NT2/D1 (cell line): ENCODE results near the gene SCAMP2.

Experiments used
- DNase-seq: peaks from one replicate; pipeline ENCODE4 v3.0.0-alpha.2; 2011; ENCODE audit warnings: low read depth, low spot score
- H3K27me3 ChIP-seq: 2 replicates; pipeline ENCODE4 v1.6.0; 2011; ENCODE audit warnings: mild to moderate bottlenecking; ENCODE audit not compliant: insufficient read length, insufficient read depth
- H3K36me3 ChIP-seq: 2 replicates; pipeline ENCODE4 v1.6.1; 2011; ENCODE audit warnings: mild to moderate bottlenecking, low read length, mixed read lengths; ENCODE audit not compliant: insufficient read depth, insufficient read length
- H3K4me1 ChIP-seq: 2 replicates; pipeline ENCODE4 v1.5.1; 2011; ENCODE audit not compliant: insufficient read depth, insufficient read length
- H3K4me3 ChIP-seq: 2 replicates; pipeline ENCODE4 v1.5.1; 2011; ENCODE audit warnings: low read depth; ENCODE audit not compliant: insufficient read length
- H3K9ac ChIP-seq: 2 replicates; pipeline ENCODE4 v1.6.0; 2011; ENCODE audit warnings: low read depth; ENCODE audit not compliant: insufficient read length
- H3K9me3 ChIP-seq: 2 replicates; pipeline ENCODE4 v1.5.1; 2011; ENCODE audit warnings: mild to moderate bottlenecking, low read length; ENCODE audit not compliant: insufficient read depth
- SUZ12 ChIP-seq: IDR thresholded peaks from 2 replicates; pipeline ENCODE4 v1.6.1; 2011; ENCODE audit not compliant: insufficient read length, insufficient read depth; ENCODE audit errors: extremely low read depth
- YY1 ChIP-seq: IDR thresholded peaks from 2 replicates; pipeline ENCODE4 v1.6.1; 2011; ENCODE audit not compliant: insufficient read length, insufficient read depth
- ZNF274 ChIP-seq: IDR thresholded peaks from 2 replicates; pipeline ENCODE4 v1.6.1; 2011; ENCODE audit warnings: mild to moderate bottlenecking, low read depth, low read length

The SCAMP2 gene

DNA sequence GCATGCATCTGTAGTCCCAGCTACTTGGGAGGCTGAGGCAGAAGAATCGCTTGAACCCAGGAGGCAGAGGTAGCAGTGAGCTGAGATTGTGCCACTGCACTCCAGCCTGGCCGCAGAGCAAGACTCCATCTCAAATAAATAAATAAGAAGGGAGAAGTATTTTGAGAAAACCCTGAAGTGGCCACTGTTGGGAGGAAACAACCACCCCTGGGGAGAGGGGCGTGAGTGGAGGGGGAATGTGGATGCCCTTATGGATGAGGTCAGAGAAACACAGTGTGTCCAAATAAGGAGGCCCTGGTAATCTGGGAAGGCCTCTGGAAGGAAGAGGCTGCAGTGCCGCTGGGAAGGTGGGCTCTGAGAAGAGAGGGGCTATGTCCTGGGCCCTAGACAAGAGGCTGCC is 50.9 kb downstream of the SCAMP2 start:
- Histone ChIP-seq H3K36me3 (no peaks in the 10 kb centered on the region), H3K27me3 (peaks cover 34% of the 10 kb centered on the region), H3K4me3 (no peak overlapping the region), H3K9me3 (no peaks in the 10 kb centered on the region), H3K9ac (no peak overlapping the region), H3K4me1 (peaks cover 32% of the 10 kb centered on the region)
- TF ChIP-seq SUZ12 (no peak), ZNF274 (no peak), YY1 (no peak)
- no peak for DNase-seq

DNA sequence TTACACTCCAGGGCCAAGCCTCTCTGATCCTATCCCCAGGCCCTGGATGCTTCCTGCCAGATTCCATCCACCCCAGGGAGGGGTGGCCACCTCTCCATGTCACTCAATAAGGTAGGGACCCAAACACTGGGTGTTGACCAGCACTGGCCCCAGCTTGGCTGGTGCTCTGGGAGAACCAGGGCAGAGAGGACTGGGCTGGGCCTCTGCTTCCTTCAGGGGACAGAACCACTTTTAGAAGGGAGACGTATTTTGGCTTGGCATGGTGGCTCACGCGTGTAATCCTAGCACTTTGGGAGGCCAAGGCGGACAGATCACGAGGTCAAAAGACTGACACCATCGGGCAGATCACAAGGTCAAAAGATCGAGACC is 51.4 kb downstream of the SCAMP2 start:
- no peaks in the 10 kb centered on the region for H3K36me3 ChIP-seq
- peaks cover 30% of the 10 kb centered on the region for H3K27me3 ChIP-seq
- H3K4me1 ChIP-seq, result peaks cover 37% of the 10 kb centered on the region
- TF ChIP-seq ZNF274 (no peak), SUZ12 (no peak), YY1 (no peak)
- H3K9me3 ChIP-seq, result no peaks in the 10 kb centered on the region
- H3K9ac ChIP-seq, result no peak overlapping the region
- H3K4me3 ChIP-seq, result no peak overlapping the region
- DNase-seq, result no peak

DNA sequence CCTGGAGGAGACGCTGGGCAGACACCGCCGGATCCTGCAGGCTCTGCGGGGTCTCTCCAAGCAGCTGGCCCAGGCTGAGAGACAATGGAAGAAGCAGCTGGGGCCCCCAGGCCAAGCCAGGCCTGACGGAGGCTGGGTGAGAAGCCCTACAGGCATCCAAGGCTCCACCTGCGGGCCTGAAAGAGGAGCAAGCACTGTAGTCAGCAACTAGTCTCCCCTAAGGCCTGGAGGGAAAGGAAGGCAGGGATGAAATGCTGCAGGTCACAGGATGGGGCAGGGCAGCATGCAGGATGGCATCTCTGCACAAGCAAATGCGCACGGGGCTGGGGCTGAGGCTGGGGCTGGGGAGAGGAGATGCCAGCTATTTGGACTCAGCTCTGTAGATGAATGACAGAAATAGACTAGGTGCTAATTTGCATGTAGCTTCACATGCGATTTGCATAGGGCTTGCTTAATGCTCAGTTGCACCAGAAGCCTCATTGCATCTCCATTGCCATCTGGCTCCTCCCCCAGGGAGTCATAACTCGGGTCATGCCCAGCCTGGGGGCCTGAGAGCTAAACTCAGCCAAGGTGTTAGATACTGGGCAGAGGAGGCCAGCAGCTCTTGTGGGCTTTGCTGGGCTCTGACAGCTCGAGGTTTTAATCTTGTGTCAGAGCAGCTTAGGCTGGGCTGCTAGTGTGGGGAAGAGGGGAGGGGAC is 51.9 kb downstream of the SCAMP2 start:
- Histone ChIP-seq H3K27me3 (peaks cover 26% of the 10 kb centered on the region), H3K9ac (no peak overlapping the region), H3K9me3 (no peaks in the 10 kb centered on the region), H3K4me3 (no peak overlapping the region), H3K36me3 (no peaks in the 10 kb centered on the region), H3K4me1 (peaks cover 41% of the 10 kb centered on the region)
- DNase-seq, result no peak
- TF ChIP-seq YY1 (no peak), ZNF274 (no peak), SUZ12 (no peak)

DNA sequence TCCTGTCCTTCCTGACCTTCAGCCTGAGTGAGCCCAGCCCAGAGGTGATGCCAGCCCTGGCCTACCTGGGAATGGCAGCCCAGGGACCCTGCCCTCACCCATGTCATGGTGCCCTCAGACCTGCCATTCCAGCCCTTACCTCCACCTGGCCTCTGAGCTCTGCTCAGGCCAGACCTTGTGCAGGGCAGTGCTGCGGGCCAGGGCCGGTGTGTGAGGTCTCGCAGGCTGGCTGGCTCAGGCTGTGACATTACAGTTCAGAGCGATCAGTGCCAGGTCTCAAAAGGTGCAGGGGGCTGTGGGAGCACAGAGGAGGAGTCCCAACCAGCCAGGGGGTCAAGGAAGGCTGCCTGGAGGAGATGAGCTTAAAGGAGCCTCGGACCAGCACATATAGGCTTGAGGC is 53.1 kb downstream of the SCAMP2 start:
- no peak for TF ChIP-seq ZNF274
- no peak for TF ChIP-seq YY1
- TF ChIP-seq SUZ12, result no peak
- DNase-seq, result no peak
- Histone ChIP-seq H3K36me3 (no peaks in the 10 kb centered on the region), H3K27me3 (peaks cover 14% of the 10 kb centered on the region), H3K4me1 (peaks cover 52% of the 10 kb centered on the region), H3K9me3 (no peaks in the 10 kb centered on the region), H3K4me3 (no peak overlapping the region), H3K9ac (peak overlapping the region; percentile 16)

DNA sequence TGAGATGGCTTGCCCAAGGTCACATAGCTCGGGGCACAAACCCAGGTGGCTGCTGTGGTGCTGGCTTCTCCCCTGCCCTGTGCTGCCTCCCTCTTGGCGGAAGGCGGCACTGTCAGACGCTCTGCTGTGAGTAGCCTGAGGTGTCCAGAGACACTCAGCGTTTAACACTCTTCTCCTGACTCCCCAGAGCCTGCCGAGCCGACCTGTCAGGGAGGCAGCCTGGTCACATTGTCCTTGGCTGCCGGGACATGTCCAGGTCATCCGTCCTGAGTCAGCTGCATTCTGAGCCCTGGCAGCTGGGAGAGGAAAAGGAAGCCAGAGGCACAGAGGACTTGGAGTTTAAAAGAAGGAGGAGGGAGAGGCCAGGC is 55.8 kb downstream of the SCAMP2 start:
- Histone ChIP-seq H3K4me3 (no peak overlapping the region), H3K9me3 (no peaks in the 10 kb centered on the region), H3K27me3 (no peaks in the 10 kb centered on the region), H3K36me3 (no peaks in the 10 kb centered on the region), H3K9ac (peak overlapping the region; percentile 57), H3K4me1 (peaks cover 60% of the 10 kb centered on the region)
- TF ChIP-seq SUZ12 (no peak), ZNF274 (no peak), YY1 (no peak)
- no peak for DNase-seq

DNA sequence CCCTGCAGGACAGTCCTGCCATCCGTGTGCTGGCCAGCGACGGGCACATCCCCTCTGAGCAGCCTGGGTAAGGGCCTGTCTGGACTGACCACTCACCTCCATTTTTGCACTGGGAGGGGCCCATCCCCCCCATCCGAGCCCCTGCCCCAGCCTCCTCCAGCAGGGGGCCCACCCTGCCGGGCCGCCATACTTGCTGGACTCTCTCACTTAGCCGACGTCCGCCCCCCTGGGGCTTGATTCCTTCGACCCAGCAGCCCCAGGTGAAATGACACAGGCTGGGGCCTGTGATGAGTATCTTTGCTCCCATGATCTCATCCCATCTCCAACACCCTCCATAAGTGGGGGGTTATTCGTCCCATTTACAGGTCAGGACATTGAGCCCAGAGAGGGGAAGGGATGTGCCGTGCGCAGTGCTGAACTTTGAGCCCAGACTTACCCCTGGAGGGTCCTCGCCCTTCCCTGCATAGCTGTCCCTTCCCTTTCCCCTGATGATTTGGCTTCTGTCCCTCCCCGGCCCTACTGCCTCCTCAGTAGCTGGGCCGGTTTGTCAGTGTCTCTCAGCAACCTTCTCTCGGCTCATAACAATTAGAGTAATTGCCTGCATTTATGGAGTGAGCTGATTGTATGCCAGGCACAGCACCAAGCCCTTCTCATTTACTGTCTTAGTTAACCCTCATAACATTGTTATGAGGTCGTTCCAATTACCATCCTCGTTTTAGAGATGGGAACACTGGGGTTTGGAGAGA is 56.4 kb downstream of the SCAMP2 start:
- Histone ChIP-seq H3K4me3 (no peak overlapping the region), H3K4me1 (peaks cover 62% of the 10 kb centered on the region), H3K9ac (peak overlapping the region; percentile 57), H3K9me3 (no peaks in the 10 kb centered on the region), H3K27me3 (no peaks in the 10 kb centered on the region), H3K36me3 (no peaks in the 10 kb centered on the region)
- DNase-seq, result no peak
- TF ChIP-seq YY1 (no peak), ZNF274 (no peak), SUZ12 (no peak)

DNA sequence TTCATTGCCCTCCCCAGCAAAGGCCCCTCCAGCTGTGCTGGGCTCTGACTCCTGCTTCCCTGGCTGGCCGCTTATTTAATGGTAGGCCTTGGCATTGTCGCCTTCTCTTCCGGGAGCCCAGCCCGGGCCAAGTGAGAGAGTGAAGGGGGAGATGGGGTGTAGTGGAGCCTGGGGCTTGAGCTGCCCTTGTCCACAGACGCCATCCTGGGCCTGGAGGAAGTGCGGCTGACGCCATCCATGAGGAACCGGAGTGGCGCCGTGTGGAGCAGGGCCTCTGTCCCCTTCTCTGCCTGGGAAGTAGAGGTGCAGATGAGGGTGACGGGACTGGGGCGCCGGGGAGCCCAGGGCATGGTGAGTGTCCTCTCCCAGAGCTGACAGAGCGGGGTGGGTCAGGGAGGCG is 57.2 kb downstream of the SCAMP2 start:
- H3K9me3 ChIP-seq, result no peaks in the 10 kb centered on the region
- no peaks in the 10 kb centered on the region for H3K36me3 ChIP-seq
- no peak for DNase-seq
- TF ChIP-seq YY1, result no peak
- TF ChIP-seq SUZ12, result no peak
- TF ChIP-seq ZNF274, result no peak
- no peaks in the 10 kb centered on the region for H3K27me3 ChIP-seq
- no peak overlapping the region for H3K9ac ChIP-seq
- H3K4me3 ChIP-seq, result no peak overlapping the region
- peaks cover 54% of the 10 kb centered on the region for H3K4me1 ChIP-seq
